NCI-H82 treated with DMSO at 0.1 percent for 48 hours (cell line): Measurements from ENCODE around the gene WNT6.
A peak's percentile ranks its signal among the peaks of the same experiment; 100 is the strongest.

Source experiments
- DNase-seq: peaks from one replicate; lab custom pipeline; 2025; ENCODE audit not compliant: unreplicated experiment; lab: John Stamatoyannopoulos, UW

The WNT6 gene

GRCh38 chr2:218877331-218877730, 17.7 kb downstream of the WNT6 start:
- DNase-seq = no peak

DNA sequence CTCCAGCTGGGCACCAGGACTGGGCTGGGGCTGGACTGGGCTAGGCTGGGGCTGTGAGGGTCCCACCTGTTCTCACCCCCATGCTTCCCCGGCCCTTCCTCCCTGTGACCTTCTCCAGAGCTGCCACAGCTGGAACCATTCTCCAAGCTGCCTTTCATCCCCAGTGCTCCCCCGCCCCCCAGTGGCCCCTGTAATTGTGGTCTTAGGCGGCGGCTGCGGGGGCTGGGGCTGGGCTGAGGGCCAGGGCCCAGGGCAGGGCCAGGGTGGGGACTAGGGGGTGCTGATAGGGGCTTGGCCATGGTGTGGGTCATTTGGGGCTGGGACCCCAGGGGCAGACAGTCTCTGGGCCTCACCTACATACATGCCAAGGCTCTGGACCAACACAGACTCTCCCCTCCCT, 18.3 kb downstream of the WNT6 start:
- DNase-seq = no peak

DNA sequence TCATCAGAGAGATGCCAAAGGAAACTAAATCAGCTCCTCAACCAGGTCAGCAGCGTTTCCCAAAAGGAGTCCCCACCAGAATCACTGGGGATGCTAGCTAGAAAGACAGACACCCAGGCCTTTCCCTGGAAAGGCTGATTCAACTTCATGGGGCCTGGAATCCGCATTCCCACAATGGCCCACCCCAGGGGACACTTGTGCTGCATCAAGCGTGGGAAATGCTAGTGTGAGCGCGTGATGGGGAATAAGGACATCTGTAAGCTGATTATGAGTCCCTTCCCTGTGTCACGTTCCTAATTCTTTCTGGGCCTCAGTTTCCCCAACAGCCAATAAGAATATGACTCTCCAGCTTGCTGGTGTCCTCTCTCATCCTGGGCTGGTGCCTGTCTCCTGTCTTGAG, 18.9 kb downstream of the WNT6 start:
- no peak for DNase-seq

GRCh38 chr2:218878926-218879761, 19.5 kb downstream of the WNT6 start:
- peak; percentile 90 for DNase-seq

DNA sequence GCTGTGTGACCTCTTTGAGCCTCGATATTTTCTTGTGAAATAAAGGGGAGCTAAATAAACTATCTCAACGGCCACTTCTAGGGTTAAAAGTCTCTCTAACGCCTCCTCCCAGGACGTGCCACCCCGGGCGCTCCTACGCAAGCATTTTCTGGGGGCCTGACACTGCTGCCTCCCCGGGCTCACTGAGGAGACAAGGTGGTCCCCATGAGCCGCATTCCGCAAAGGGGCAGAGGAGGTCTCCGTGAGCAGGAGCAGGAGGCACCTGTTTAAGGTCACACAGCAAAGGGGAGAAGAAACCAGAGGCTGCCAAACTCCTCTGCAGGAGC, 20.1 kb downstream of the WNT6 start:
- no peak for DNase-seq

DNA sequence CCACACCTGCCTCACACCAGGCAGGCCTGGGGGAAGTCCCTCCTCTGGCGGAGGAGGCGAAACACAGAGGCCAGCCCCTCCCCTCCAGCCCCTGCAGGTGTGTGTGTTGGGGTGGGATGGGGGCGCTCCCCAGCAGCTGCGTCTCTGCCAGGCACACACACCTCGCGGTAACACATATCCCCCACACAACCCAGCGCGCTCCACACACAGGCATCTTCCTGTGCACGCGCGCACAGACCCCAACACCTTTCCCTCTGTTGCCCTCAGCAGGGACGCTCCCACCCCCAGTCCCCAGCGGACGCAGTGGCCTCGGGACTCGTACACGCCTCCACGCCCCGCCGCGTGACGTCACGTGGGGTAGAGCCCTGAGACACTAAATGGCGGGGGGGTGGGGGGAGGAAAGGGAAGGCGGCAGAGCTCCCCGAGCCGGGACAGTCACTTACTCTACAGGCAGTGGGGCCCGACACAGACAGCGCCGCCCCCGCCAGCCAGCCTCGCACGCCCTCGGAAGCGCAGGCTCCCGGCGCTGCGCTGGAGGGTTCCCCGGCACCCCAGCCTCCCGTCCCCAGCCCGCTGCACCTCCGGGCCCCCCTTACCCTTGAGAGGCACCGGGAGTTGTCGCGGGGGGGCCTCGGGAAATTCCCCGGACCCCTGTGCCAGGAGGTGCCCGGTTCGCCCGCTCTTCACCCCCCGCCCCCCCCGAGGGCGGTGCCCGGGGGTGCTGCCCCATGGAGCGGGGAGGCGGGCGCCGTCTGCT, 20.7 kb downstream of the WNT6 start, which contains the start of gene WNT10A:
Gene WNT10A, plus strand, starts transcription at position 751 of the 757 bp plus-strand sequence. CDS start 144 bp downstream, outside the sequence.
- no peak for DNase-seq

DNA sequence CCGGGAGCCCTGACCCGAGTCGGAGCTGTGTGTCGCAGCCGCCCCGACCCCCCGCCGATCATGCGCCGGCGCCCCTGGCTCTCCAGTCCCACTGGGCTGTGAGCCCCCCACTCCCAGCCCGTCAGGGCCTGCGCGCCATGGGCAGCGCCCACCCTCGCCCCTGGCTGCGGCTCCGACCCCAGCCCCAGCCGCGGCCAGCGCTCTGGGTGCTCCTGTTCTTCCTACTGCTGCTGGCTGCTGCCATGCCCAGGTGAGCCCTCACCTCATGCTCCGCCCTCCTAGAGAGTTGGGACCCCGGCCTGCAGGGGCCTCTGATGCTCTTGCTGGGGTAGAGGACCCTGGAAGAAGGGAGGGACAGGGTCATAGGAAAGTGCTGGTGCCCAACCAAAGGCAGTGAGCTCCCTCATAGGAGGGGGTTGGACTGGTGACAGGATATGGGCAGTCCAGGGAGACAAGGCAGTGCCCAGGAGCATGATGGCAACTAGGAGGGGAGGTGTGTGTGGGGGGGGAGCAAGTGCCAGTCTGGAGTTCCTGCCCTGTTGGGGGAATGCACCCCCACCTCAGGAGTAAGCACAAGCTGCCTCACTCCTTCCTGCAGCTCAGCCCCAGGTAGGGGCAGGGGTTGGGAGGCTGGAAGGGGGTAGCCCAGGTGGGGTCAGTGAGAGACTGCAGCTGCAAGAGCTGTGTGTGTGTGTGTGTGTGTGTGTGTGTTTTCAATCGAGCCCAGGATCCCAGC, 21.4 kb downstream of the WNT6 start:
- DNase-seq = no peak

GRCh38 chr2:218881744-218882460, 22.3 kb downstream of the WNT6 start:
- DNase-seq = no peak

- no peak for DNase-seq
Observed at GRCh38 chr2:218882461-218882816, 22.8 kb downstream of the WNT6 start.

DNA sequence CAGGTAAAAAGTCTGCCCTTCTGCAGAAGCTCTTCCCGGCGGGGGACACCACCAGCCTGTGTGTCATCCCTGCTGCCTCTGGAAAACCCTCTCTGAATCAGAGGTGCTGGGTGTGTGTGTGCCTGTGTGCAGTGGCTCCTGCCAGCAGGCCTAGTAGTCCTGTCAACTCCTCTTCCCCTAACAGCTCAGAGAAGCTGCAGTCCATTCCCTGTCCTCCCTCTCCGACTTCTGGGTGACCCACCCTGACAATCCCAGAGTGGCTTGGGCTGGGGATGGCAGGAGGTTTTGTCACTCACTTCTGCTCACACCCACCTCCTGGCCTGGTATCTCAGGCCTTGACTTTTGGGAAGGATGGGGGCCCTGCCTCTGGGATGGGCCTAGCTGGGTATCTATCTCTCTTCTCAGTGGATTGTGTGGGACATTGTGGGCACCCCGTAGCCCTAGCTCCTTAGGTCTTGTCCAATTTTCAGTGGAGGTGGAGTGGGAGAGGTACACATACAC, 23.3 kb downstream of the WNT6 start:
- DNase-seq = no peak

- peak; percentile 37 for DNase-seq
Observed at GRCh38 chr2:218883491-218884490, 24.2 kb downstream of the WNT6 start.

GRCh38 chr2:218884519-218884918, 24.9 kb downstream of the WNT6 start:
- no peak for DNase-seq

GRCh38 chr2:218885981-218886947, 26.7 kb downstream of the WNT6 start:
- DNase-seq = peak; percentile 86

DNA sequence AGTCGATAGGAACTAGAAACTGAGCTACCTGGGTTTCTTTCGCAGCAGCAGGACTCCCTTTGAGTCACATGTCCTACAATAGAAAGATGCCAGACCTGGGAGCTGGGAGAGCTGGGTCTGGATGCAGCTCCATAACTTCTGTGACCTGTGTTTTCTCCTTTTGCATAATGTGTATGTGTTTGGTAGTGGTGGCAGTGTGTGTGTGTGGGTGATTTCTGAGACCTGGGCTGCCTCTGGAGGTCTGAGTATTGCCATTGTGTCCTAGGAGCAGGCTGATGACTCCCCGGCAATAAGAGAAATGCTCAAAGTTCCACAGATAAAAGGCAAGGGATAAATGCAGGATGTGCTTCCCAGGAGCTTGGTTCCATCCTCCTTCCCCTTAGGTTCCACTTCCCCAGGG, 27.5 kb downstream of the WNT6 start:
- no peak for DNase-seq

DNA sequence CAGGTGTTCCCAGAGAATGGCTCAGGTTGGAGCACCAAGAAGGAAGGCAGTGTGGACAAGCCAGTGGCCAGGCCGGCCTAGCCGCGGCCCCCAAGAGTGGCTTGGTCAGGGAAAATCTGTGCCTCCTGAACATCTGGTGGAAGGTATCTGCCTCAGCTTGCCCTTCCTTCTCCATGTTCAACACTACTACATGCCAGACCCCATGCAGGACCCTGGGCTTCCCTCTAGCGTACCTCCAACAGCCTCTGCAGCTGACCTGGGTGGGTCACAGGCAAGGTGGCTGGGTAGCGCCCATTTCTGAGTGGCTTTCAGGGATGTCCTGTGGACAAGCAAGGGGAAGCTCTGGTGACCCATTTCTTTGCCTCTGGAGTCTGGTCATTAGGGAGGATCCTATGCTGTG, 28.7 kb downstream of the WNT6 start:
- DNase-seq = no peak

- DNase-seq = no peak
Observed at GRCh38 chr2:218889937-218890336, 30.3 kb downstream of the WNT6 start.

- DNase-seq = no peak
Observed at GRCh38 chr2:218890369-218890768, 30.8 kb downstream of the WNT6 start.

GRCh38 chr2:218891275-218892135, 31.9 kb downstream of the WNT6 start:
- no peak for DNase-seq
